LNCAP (cell line): ENCODE results near the gene SPCS1.

ENCODE experiments used
- CTCF ChIP-seq: fragments of 450-650 bp; IDR thresholded peaks from 2 replicates; pipeline ENCODE4 v1.5.1; 2017; ENCODE audit warnings: mild to moderate bottlenecking

The SPCS1 gene

GRCh38 chr3:52723935-52724334, 18.0 kb downstream of the SPCS1 start:
- no peak for TF ChIP-seq CTCF

- no peak for TF ChIP-seq CTCF
These were observed 18.6 kb downstream of the SPCS1 start for GRCh38 chr3:52724511-52724910.

- no peak for TF ChIP-seq CTCF
These were observed 24.8 kb downstream of the SPCS1 start for GRCh38 chr3:52730681-52731080.

GRCh38 chr3:52731590-52731989, 25.7 kb downstream of the SPCS1 start:
- no peak for TF ChIP-seq CTCF

GRCh38 chr3:52733256-52733891, 27.5 kb downstream of the SPCS1 start:
- TF ChIP-seq CTCF, result no peak

GRCh38 chr3:52739730-52740129, 33.8 kb downstream of the SPCS1 start:
- TF ChIP-seq CTCF, result no peak

GRCh38 chr3:52742418-52743041, 36.6 kb downstream of the SPCS1 start:
- peak; percentile 55 for TF ChIP-seq CTCF

- no peak for TF ChIP-seq CTCF
These were observed 37.2 kb downstream of the SPCS1 start for GRCh38 chr3:52743152-52743551.
